Ishikawa (cell line): ENCODE measurements around the gene LUZP2.

Experiments used
- CEBPB ChIP-seq: IDR thresholded peaks from 2 replicates; pipeline ENCODE4 v1.6.1; 2012
- EP300 ChIP-seq: IDR thresholded peaks from 2 replicates; pipeline ENCODE4 v1.6.1; 2012; ENCODE audit warnings: borderline replicate concordance
- NFIC ChIP-seq: IDR thresholded peaks from 2 replicates; pipeline ENCODE4 v1.6.1; 2012
- RAD21 ChIP-seq: IDR thresholded peaks from 2 replicates; pipeline ENCODE4 v1.6.1; 2012; ENCODE audit warnings: low read depth
- YY1 ChIP-seq: IDR thresholded peaks from 2 replicates; pipeline ENCODE4 v1.6.1; 2012; ENCODE audit warnings: low read depth
- TF ChIP-seq, protein P1 (sequence below): IDR thresholded peaks from 2 replicates; pipeline ENCODE4 v1.6.1; 2012
- TF ChIP-seq, protein P2 (sequence below): IDR thresholded peaks from 2 replicates; pipeline ENCODE4 v1.6.1; 2012; ENCODE audit warnings: low read depth, mild to moderate bottlenecking

DNA sequence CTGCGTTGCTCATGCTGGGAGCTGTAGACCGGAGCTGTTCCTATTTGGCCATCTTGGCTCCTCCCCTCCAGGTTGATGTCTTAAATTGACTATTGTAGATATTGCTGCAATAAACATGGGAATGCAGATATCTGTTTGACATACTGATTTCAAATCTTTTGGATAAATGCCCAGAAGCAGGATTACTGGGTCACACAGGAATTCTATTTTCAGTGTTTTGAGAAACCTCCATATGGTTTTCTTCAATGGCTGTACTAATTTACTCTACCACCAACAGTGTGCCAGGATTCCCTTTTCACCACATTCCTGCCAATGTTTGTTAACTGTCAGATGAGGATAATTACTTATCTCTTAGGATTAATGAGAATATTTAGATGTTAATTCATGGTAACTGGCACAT, 467.0 kb downstream of the LUZP2 start:
- TF ChIP-seq EP300: no peak
- TF ChIP-seq, protein P1, sequence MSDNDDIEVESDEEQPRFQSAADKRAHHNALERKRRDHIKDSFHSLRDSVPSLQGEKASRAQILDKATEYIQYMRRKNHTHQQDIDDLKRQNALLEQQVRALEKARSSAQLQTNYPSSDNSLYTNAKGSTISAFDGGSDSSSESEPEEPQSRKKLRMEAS: no peak
- no peak for TF ChIP-seq NFIC
- TF ChIP-seq, protein P2, sequence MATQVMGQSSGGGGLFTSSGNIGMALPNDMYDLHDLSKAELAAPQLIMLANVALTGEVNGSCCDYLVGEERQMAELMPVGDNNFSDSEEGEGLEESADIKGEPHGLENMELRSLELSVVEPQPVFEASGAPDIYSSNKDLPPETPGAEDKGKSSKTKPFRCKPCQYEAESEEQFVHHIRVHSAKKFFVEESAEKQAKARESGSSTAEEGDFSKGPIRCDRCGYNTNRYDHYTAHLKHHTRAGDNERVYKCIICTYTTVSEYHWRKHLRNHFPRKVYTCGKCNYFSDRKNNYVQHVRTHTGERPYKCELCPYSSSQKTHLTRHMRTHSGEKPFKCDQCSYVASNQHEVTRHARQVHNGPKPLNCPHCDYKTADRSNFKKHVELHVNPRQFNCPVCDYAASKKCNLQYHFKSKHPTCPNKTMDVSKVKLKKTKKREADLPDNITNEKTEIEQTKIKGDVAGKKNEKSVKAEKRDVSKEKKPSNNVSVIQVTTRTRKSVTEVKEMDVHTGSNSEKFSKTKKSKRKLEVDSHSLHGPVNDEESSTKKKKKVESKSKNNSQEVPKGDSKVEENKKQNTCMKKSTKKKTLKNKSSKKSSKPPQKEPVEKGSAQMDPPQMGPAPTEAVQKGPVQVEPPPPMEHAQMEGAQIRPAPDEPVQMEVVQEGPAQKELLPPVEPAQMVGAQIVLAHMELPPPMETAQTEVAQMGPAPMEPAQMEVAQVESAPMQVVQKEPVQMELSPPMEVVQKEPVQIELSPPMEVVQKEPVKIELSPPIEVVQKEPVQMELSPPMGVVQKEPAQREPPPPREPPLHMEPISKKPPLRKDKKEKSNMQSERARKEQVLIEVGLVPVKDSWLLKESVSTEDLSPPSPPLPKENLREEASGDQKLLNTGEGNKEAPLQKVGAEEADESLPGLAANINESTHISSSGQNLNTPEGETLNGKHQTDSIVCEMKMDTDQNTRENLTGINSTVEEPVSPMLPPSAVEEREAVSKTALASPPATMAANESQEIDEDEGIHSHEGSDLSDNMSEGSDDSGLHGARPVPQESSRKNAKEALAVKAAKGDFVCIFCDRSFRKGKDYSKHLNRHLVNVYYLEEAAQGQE: no peak
- no peak for TF ChIP-seq YY1
- TF ChIP-seq RAD21: no peak
- TF ChIP-seq CEBPB: no peak
